ENCODE results near the gene CACNA2D3.

DNA sequence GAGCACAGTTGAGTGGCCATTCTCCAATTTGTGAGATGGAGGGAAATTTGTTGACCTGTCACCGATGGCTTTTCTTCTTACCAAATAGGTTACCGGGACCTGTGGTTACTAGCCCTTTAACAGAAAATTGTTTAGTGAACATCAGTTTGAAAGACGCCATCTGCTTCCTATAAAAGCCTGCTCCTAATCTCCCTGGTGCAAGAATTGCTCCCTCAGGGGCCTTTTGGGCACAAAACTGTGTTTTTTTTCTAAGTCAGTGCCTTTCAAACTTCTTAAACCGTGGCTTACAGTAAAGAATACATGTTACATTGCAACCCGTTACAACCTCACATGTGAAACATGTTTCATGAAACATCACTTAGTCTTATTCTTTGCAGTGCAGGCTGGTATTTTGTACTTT, 15.0 kb downstream of the CACNA2D3 start:
- no peak for TF ChIP-seq POLR2A (IDR thresholded peaks at IDR 0.05)
- TF ChIP-seq, protein P1, sequence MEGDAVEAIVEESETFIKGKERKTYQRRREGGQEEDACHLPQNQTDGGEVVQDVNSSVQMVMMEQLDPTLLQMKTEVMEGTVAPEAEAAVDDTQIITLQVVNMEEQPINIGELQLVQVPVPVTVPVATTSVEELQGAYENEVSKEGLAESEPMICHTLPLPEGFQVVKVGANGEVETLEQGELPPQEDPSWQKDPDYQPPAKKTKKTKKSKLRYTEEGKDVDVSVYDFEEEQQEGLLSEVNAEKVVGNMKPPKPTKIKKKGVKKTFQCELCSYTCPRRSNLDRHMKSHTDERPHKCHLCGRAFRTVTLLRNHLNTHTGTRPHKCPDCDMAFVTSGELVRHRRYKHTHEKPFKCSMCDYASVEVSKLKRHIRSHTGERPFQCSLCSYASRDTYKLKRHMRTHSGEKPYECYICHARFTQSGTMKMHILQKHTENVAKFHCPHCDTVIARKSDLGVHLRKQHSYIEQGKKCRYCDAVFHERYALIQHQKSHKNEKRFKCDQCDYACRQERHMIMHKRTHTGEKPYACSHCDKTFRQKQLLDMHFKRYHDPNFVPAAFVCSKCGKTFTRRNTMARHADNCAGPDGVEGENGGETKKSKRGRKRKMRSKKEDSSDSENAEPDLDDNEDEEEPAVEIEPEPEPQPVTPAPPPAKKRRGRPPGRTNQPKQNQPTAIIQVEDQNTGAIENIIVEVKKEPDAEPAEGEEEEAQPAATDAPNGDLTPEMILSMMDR (IDR thresholded peaks at IDR 0.05) = no peak
- TF ChIP-seq EP300 (IDR thresholded peaks at IDR 0.05) = no peak

Data from tibial nerve (tissue), 4 donors.